GM19240 (cell line): ENCODE data around the gene LCLAT1.
A peak's percentile ranks its signal among the peaks of the same experiment; 100 is the strongest.

ENCODE experiments used
- DNase-seq: peaks from one replicate; pipeline ENCODE4 v3.0.0; 2011; ENCODE audit warnings: low spot score; ENCODE audit not compliant: insufficient read length

Gene LCLAT1

DNA sequence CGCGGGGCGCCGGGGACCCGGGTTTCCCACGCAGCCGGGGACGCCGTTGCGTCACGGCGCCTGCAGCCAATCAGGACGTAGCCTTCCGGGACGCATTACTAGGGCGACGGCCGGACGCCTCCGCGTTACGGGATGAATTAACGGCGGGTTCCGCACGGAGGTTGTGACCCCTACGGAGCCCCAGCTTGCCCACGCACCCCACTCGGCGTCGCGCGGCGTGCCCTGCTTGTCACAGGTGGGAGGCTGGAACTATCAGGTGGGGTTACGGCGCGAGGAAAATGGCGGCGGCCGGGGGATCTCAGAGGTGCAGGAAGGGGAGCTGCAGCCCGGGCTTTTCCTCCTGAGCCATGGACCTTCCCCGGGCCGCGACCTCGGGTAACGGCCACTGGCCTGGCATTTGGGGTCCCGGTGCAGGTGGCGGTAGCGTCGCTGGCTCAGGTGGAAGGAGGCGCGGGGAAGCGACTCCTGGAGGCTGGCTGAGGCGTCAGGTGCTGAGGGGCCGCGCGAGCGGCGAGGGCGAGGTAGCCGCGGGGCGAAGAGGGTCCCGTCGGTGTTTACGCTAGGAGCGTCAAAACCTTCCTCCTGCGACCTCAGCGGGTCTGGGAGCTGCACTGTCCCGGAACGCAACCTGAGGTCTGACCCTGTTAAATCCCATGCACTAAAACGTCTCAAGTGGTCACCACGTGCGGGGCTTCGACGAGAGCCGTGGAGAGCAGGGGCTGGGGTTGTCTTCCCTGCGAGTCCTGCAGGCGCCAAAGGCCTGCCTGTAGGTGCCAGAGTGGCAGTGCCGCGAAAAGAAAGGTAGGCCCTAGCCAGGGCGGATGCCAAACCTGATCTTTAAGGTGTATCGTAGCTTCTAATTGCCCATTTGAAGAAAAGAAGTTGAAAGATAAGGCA lies at the start of gene LCLAT1:
LCLAT1 (plus strand) TSS at position 98 of the 897 bp plus-strand sequence. CDS start 78,345 bp downstream, outside the sequence.
- DNase-seq = peak; percentile 57

DNA sequence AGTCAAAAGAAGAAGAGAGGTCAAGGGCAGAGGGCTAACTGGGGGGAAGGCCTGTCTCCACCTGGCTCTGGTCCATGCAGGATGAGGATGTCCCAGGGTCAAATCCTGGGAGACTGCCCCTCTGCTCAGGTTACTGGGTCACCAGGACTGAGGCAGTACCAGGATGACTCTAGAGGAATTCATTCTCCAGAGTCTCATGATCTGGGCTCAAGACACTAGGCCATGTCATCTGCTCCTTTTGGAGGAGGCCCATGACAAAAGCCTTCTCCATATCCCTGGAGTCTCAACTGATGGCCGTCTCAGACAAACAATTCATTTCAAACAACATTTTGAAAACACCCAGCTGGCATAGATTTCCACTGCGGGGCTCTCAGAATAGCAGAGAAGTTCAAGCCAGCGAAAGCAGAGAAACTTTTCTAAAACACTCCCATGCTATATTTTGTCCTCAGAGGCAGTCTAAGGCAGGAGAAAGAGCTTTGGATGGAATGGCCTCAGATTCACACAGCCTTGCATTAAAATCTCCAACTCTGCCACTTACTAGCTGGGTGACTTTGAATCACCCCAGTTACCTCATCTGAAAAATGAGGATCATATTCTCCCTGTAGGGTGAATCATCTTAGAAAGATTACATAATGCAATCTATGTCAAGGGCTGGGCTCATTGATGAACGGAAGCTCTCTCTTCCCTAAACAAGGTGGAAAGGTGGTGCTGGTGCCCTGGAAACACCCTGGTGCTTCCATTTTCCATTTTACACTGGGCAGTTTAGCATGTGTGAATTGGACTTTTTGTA lies 48.8 kb upstream of the LCLAT1 start:
- no peak for DNase-seq

DNA sequence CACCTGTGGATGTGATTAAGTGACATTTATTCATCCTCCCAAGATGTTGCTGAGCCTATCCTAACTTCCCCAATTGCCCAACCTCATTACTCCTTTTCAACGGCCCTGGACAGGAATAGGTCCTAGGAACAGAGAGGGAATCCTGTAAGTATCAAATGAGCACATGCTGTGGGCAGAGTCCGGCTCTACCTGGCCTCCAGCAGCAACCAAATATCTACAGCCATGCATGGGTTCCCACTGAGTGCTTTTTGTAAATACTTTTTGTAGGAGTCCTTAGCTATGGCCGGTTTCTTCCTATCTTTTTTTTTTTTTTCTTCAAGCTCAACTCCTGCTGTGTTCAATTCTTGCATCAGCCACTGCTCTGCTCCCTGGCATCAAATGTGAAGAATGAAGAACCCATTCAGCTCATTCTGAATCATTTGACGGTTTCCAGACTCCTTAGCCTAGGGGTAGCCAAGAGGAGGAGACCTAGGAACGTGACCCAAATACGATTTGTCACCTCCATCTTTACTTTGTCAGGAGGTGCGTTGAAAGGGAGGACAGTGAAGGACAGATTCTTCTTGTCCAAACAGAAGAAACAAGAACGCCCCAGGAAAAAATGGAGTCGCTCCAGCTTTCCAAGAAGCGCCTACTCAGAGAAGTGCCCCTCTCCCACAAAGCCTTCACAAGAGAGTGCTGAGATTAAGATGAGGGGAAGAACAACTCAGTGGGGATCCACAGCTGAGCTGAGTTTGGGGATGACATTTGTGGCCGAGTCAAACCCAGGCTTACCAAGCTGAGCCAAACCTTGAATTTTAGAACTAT lies 46.7 kb upstream of the LCLAT1 start:
- DNase-seq = no peak

DNA sequence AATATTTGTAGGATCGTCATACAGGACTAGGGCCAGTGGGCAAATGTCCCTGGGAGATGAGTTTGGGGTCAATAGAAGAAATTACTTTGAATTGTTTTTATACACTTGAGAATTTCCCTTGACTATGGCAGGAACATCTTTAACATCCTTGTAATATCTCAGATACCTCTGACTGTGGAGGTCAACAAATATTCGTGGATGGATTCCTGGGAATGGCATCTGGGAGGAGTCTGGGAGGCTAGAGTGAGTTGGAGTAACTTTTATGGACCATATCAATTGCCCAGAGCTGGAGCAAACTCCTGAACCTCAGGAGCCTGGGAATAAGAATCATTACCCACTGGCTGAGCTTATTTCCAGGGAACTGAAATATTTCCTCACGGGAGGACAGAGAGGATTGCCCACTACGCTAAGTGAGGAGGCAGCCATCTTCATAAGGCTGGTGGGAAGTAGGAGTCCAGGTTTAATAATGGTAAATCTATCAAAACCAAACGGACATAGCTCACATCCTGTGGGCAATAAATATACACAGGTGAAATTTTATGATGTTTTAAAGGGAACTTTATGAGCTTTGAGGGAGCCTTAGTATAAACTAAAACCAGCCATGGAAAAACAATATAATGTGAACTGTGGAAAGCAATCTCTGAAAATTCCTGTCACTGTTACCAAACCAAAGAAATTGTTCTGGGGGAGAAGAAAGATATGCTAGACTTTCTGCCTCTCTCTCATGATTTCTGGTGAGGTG lies 44.4 kb upstream of the LCLAT1 start:
- DNase-seq = no peak

DNA sequence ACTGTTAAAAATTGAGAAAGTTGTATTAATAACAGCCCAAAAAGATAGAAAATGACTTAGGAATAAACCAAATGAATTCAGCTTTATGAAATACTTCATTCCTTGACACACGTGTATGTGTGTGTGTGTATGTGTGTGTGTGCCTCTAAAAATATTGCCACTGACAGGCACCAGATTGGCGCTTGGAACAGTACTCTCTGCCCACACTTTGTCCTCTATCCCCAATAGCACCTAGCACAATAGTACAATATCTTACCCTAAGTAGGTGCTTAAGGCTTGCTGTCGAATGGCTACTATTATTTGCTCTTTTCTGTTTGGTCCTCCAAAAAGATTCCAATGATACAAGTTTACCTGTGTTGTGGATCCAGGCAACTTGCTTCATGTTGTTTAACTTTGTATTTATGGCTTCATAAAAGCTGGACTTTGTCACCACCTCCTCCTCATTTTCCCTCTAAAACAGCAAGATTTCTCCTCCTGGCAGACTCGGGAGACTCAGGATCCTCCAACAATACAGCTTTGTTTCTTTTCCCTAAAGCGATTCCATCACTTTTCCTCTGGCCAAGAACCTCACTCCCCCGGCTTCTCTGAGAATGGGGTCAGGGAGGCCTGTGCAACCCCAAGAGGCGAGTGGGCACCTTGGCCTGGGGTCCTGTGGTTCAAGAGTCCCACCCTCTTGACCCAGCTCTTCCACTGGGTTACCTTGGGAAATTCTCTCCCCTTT lies 43.3 kb upstream of the LCLAT1 start:
- no peak for DNase-seq

DNA sequence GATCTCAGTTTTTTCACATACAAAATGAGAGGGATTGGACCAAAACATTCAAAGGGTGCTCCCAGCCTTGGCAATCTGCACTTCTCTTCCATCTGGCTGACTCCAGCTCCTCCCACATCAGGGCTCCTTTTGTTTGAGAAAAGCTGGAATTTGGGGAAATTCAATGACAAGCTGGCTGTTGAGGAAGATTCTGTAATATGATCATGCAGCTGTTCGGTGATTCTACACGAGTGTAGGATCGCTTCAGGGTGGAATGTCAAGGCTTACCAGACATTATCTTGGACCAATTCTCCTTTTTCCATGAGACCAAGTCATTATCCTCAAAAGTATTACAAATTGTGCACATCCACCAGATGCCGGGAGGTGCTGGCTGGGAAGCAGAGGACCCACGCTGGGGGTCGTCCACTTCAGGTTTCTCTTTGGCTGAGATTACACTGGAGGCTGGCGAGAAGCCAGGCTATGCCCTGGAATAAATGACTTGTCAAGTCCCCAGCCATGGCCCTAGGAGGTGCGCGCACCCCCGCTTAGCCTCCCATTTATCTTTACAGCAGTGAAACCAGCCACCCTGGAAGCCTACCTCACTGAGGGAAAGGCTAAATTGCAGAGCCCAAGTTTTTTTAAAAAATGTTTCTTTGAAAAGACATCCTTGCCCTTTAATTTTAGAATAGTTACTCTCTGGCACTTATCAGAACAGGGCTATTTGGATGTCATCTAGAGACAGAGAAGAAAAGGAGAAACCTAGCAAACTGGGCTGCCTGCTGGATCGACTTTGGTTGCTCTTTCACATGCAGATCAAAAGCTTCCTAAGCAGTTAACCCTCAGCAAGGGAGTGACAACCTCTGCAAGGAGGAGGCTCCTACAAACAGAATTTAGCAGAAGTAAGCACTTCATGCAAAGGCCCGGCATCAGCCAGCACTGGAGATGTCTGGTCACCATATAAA lies 42.5 kb upstream of the LCLAT1 start:
- no peak for DNase-seq

DNA sequence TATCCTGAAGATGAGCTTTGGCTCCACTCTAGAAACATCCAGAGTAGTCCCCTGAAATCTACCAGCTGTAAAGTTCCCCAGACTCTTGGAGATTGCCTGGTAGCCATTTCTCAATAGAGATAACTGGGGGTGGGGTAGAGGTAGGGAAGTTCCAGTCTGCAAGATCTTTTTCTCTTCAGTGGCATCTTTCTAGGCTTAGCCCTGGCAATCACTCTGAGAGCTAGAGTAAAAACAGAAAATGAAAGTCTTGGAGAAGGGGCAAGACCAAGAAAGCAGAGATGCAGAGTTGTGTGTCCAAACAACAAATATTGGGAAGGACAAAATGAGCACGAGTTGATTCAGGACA lies 41.8 kb upstream of the LCLAT1 start:
- DNase-seq = no peak

DNA sequence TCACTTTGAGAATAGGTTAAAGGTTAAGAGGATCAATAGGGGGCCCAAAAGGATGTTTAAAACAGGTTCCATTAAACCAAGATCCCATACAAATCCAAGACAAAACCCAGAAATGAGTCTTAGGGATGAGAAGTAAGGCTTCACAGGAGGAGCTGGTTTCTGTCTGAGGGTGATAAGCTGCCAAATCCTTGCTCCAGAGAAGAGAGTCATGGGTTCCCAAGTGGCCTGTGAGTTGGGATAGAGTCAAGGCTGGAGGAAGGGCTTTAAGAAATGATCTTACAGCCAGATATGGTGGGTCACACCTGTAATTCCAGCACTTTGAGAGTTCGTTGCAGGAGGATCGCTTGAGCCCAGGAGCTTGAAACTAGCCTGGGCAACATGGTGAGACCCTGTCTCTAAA lies 40.2 kb upstream of the LCLAT1 start:
- no peak for DNase-seq

DNA sequence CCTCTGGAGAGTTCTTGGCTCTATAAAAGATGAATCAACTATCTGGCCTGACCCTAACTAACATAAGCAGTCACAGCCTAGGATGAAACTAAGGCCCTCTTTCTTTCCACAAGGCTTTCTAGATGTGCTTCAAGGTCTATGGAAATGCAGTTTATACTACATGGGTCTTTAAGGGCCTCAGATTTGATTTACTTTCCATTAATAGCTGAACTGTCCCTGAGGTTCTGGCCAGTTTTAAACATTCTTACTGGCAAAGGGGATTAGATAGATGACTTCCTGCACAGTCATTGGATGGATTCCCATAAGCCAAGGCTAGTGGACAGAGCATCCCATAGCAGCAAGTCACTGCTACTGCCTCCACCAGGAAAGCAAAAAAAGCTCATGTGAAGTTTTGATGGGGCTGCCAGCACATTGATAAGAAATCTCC lies 38.1 kb upstream of the LCLAT1 start:
- no peak for DNase-seq

DNA sequence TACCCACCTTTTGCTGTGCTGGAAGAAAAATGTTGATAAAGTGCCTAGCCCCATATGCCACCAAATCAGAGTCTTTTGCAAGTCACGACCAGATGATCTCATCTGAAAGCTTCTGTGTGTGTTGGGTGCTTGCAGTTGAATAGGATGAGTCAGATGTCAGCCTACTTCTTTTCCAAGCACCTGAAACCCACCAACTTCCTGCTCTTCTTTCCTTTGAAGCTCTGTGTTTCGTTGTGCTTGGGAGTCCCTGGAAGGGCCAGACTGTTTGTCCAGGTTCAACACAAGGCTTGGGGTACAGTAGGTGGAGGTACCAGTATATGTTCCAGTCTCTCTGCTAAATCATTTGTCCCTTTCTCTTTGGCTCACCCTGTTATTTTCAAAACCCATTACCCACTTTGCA lies 36.8 kb upstream of the LCLAT1 start:
- no peak for DNase-seq

DNA sequence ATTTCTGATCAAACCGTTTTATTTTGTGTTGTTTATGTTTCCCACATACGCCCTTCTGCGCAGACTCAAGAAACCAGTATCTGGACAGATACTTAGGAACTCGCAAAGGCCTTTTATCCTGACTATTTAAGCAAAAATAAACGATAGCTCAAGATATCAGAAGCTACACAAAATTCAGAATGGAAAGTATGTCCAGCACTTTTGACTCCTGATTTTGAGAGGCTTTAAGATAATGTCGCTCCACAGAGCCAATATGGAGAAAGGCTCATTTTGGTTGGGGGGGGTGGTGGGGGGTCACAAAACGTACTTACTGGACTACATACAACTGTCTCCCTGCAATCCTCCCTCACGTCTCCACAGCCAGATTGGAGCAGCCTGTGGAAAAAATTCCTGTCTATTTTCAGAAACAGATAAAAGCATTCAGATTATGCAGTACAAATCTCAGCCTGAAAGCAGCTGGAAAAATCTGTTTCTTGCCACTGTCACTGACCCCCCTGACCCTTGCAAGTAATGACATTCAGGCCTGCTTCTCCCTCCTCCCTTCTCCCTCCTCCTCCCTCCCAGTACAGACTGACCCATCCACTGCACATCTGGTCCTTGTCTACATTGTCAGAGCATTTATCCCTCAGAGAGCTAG lies 34.9 kb upstream of the LCLAT1 start:
- DNase-seq = no peak

DNA sequence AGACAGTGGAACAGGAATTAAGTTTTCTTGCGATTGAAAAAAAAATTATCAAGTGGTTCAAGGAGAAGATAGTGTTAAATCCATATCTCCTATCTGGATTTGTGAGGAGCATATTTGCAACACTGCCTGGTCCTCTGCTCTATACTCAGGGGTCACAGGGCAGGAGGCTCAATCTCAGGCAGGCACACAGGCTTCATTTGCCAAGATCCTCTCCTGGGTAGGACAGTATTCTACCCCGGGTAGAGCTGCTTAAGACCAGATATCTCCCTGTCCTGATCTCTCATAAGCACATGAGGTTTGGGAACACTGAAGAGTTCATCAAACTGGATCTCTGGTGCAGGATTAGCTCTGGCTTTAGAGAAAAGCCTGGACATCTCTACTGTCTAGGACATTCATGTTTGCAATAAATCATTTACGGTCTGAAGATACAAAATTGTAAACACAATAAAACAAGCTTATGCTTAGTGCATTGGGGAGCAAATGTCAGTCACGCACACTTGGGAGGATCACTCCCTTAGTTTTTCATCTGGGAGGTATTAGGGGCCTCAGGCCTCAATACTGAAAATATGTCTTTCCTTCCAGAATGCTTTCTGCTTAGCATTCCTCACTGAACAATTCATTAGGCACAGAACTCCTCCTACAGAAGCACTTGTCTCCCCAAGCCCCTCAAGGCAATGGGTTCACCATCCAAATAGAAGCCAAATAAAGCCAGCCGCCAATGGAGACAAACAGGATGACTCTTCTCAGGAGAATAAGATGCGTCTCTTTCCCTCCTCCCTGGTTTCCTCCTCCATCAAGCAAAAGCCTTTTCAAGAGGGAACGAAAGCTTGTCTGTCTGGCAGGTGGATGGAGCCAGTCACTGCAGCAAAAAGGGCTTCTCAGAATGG lies 34.1 kb upstream of the LCLAT1 start:
- no peak for DNase-seq

DNA sequence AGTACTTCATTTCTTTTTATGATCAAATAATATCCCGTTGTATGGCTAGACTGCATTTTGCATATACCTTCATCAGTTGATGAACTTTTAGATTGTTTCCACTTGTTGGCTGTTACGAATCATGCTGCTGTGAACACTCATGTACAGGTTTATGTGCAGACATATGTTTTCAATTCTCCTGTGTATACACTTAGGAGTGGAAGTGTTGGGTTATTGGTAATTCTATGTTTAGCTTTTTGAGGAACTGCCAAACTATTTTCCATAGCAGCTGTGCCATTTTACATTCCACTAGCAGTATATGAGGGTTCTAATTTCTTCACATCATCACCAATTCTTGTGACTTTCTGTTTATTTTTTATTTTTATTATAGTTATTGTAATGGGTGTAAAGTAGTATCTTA lies 32.1 kb upstream of the LCLAT1 start:
- DNase-seq = no peak

DNA sequence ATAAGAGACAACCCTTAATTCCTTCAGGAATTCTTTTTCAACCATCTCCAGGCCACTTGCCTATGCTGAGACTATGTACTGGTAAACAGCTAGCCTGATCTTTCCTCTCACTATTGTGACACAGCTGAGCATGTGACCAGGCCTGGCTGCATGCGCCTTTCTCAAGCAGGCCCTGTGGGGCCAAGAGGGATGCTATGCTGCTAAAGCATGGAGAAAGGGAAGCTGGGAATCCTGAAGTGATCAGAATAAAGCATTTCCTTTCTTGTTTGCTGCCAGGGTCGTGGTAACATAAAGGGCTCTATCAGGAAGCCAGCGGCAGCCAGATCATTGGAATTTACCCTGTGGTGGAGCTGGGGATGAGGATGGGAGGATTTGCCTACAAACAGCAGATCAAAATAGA lies 29.8 kb upstream of the LCLAT1 start:
- DNase-seq = no peak

DNA sequence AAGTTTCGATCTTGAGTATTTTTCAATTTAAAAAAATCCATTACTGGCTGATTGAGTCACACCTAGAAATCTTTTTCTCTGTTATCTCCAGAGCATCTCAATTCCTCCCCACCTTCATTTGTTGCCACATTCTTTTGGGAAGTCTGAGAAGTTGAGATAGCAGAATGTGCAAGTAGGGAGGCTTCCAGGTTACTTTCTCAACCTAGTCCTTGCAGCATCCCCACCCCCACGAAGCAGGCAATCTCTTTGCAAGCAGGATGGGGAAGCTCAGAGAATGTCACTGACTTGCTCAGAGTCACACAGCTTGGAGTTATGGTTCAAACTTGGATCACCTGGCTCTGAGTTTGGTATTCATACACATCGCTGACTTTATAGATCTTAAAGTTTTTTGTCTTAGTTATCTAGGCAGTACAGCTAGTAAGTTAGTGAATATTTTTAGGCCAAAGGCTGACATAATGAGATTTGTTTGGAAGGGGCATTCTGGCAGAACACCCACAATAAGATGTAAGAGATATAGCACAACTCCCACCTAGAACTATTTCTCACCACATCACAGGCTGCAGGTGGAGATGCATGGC lies 25.9 kb upstream of the LCLAT1 start:
- DNase-seq = no peak

DNA sequence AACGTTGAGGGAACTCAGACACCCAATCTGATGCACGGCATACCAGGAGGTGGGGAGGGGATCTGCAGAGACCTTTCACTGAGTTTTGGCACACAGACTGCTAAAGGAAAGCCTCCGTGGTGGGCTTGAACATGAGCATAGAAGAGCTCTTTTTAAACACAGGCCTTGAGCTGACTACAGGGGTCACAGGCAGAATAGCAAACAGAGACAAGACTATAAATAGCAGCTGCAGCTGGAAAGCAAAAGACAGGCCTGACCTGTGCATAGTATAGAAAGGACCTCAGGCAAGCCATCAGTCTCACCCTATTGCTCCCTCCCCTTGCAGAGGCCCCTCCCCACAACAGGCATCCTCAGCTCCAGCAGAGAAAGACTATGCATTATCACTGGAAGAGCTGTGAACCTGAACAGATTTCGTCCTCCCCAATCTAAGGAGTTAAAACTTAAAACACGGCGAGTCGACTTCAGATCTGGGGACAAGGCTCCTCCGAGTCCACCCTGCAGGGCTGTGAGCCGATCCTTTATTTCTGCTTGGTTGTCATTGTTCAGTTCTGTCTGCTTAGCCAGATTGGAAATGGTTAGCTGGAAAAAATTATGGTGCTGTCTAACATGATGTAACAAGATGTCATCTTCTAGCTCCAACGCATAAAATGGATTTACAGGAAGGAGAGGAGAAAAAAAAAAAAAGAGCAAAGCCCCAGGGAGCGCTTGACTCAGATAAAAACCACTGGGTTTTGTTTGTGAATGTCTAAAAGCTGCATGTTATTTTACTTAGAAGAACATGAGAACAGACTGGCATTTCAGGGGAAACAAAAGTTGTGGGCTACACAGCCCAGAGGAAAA lies 25.2 kb upstream of the LCLAT1 start:
- no peak for DNase-seq
